AG04450 (cell line): ENCODE results near the gene PDLIM4. TPM values are rescaled to one million over a fixed set of nuclear protein-coding genes. Genes with fewer than 3 reads are reported as not detected.

ENCODE experiments used
- CTCF ChIA-PET: fragments of 300-600, 350-600 bp; formaldehyde crosslinking; extraction: SDS; loops from one replicate; lab custom pipeline; 2022; ENCODE audit warnings: antibody characterized with exemption, inconsistent platforms; lab: Charles Lee
- POLR2A ChIA-PET: fragments of 350-600 bp; formaldehyde crosslinking; extraction: SDS; loops from one replicate; lab custom pipeline; 2021; ENCODE audit warnings: antibody characterized with exemption, inconsistent platforms; lab: Yijun Ruan, JAX
- DNase-seq: peaks from one replicate; pipeline ENCODE4 v3.0.0-alpha.2; 2011; ENCODE audit warnings: low read depth, low spot score
- H3K27ac ChIP-seq: one replicate; pipeline ENCODE4 v1.5.1; 2012; ENCODE audit warnings: low read depth, low read length, control low read depth
- H3K27me3 ChIP-seq: one replicate; pipeline ENCODE4 v1.6.0; 2012; ENCODE audit warnings: low read length; ENCODE audit not compliant: control insufficient read depth, insufficient read depth
- H3K4me3 ChIP-seq: 2 replicates; pipeline ENCODE4 v1.5.1; 2011; ENCODE audit warnings: mild to moderate bottlenecking, low read depth, low read length, control low read depth
- H3K9me3 ChIP-seq: 2 replicates; pipeline ENCODE4 v1.5.1; 2012; ENCODE audit warnings: low read length; ENCODE audit not compliant: control insufficient read depth, insufficient read depth
- polyA plus RNA-seq: library from polyadenylated mRNA; depleted of rRNA; stranded (reverse); fragments of >200 nt; gene quantifications from 2 replicates; pipeline ENCODE4 v1.2.3, GENCODE V29; 2011
- TF ChIP-seq, protein P1 (sequence below): IDR thresholded peaks from 2 replicates; pipeline ENCODE4 v1.5.1; 2011; ENCODE audit warnings: low read depth, low read length, control low read depth, inconsistent platforms

Gene PDLIM4
- polyA plus RNA-seq, 1 experiment: 43.4 TPM

DNA sequence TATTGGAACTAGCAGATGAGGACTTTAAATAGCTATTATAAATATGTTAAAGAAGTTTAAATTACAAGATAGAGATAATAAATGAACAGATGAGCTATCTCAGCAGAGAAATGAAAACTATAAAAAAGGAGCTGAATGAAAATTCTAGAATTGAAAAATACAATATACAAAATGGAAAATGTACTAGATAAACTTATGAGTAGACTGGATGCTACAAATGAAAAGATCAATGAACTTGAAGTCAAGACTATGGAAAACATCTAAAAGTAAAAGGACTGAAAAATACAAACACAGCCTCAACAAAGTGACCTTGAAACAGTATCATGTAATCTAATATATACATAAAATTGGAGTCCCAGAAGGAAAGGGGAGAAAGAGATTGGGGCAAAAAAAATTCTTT, 10.7 kb upstream of the PDLIM4 start:
- ChIA-PET CTCF (interaction anchor here (7.6 kb wide), 1 partner anchor 8 kb away, joined by 112 read pairs; no protein-coding TSS in a partner anchor), POLR2A (no interaction called here)
- TF ChIP-seq, protein P1, sequence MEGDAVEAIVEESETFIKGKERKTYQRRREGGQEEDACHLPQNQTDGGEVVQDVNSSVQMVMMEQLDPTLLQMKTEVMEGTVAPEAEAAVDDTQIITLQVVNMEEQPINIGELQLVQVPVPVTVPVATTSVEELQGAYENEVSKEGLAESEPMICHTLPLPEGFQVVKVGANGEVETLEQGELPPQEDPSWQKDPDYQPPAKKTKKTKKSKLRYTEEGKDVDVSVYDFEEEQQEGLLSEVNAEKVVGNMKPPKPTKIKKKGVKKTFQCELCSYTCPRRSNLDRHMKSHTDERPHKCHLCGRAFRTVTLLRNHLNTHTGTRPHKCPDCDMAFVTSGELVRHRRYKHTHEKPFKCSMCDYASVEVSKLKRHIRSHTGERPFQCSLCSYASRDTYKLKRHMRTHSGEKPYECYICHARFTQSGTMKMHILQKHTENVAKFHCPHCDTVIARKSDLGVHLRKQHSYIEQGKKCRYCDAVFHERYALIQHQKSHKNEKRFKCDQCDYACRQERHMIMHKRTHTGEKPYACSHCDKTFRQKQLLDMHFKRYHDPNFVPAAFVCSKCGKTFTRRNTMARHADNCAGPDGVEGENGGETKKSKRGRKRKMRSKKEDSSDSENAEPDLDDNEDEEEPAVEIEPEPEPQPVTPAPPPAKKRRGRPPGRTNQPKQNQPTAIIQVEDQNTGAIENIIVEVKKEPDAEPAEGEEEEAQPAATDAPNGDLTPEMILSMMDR: no peak
- no peaks in the 10 kb centered on the region for H3K27me3 ChIP-seq
- H3K9me3 ChIP-seq: peaks cover 9% of the 10 kb centered on the region
- DNase-seq: no peak
- no peak overlapping the region for H3K4me3 ChIP-seq
- no peak overlapping the region for H3K27ac ChIP-seq

DNA sequence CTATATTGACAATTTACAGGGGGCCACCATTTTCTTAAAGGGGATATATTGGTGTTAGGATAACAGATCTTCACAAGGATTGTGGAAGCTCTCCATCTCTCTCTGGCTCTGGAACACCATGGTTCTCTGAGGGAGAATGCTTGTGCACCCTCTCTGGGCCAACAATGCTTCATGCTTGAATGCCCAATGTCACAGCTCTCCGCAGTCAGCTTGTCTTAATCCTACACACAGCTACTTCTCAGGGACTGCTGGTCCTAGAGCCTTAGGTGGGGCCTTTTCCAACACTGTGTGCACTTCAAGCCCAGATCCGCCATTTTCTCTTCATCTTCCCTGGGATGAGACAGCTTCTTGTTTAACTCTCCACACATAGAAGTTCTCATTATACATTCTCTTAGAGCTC, 6.9 kb upstream of the PDLIM4 start:
- Histone ChIP-seq H3K27me3 (no peaks in the 10 kb centered on the region), H3K4me3 (no peak overlapping the region), H3K9me3 (peaks cover 3% of the 10 kb centered on the region; the same call in 1 of the 2 replicates), H3K27ac (no peak overlapping the region)
- POLR2A ChIA-PET: no interaction called here
- CTCF ChIA-PET: interaction anchor here (2.1 to 7.6 kb wide), 2 partner anchors 12 to 70 kb away, joined by 6 to 112 read pairs; no protein-coding TSS in a partner anchor
- TF ChIP-seq, protein P1: no peak
- DNase-seq: no peak

DNA sequence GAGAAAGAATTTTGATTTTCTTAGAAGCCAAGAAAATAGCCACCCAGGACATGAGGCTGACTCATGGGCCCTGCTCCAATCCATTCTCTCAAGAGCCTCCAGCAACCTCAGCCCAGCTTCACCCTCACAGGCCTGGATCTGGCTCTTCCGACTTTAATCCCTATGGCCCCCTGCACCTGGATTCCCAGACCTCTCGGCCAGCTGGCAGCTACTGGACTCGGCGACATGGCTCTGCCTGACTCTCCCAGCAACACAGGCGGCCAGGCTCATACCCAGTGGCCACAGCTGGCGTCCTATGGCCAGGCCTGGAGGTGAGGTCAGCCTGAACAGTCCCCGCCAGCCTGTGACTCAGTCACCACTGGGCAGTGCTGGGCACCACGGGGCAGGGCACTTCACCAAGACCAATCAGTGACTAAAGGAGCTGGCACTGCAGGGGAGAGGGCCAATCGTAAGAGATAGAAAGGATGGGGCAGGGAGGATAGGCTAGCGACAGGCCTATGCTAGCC, 6.2 kb upstream of the PDLIM4 start:
- peaks cover 3% of the 10 kb centered on the region; the same call in 1 of the 2 replicates for H3K9me3 ChIP-seq
- no peak for DNase-seq
- CTCF ChIA-PET: interaction anchor here (7.6 kb wide), 1 partner anchor 12 kb away, joined by 112 read pairs; no protein-coding TSS in a partner anchor
- TF ChIP-seq, protein P1: no peak
- H3K27me3 ChIP-seq: no peaks in the 10 kb centered on the region
- POLR2A ChIA-PET: no interaction called here
- H3K4me3 ChIP-seq: no peak overlapping the region
- no peak overlapping the region for H3K27ac ChIP-seq

DNA sequence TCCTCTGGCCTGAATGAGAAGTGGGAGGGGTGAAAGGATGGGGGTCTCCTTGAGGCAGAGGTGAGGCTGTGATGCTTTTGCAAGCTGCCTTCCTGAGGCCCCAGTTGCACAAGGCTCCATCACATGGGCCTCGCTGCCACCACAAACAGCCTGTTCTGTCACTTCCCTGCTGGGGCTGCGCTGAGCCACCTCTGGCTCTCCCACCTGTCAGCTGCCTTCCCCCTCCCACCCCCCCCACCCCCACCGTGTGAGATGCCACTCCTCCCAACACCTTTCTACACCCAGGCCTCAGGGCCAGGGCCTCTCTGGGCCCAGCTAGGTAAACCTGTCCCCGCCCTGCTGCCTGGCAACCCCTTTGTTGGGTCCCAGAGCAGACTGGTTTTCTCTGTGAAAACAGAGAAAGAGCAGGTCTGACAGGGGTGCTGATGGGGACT, 4.5 kb upstream of the PDLIM4 start:
- DNase-seq: no peak
- H3K27me3 ChIP-seq: no peaks in the 10 kb centered on the region
- ChIA-PET CTCF (interaction anchor here (1.2 to 7.6 kb wide), 2 partner anchors 14 to 19 kb away, joined by 4 to 112 read pairs; no protein-coding TSS in a partner anchor), POLR2A (no interaction called here)
- TF ChIP-seq, protein P1: no peak
- peaks cover 3% of the 10 kb centered on the region; the same call in 1 of the 2 replicates for H3K9me3 ChIP-seq
- no peak overlapping the region for H3K4me3 ChIP-seq
- no peak overlapping the region for H3K27ac ChIP-seq

DNA sequence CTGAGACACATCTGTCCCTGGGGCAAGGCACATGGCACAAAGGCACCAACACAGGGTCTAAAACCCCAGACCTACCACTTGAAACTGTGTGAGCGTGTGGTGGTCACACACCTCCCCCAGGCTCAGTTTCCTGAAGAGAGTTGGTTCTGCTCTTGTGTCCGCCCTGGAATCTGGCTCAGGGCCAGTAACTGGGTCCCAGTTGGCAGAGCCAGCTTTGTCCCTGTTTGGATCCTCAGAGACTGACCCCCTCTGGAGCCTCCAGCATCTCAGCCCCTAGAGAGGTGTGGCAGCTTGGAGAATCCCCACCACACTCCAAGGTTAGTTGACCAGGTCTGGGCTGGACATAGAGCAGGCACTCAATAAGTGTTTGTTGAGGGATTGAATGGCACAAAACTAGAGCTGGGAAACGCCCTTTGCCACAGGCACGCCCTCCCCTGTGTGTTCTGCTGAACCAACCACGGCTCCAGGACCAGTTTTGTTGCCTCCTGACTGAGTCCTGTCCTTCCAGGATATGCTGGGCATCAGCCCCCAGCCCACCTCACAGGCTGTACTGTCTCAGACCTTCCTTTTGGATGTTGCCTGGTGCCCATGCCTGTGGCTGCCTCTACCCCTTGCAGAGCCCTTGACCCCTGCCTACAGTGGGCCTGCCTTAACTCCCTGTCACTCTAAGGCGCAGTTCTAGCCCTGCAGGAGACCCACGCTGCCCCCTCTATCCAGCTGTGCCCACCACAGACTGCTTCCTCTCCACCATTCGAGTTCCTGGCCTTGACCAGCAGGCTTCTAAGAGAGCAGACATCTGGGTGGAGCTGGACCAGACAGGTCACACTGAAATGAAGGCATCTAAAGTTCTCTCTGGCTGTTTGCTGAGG, 3.8 kb upstream of the PDLIM4 start:
- Histone ChIP-seq H3K27me3 (no peaks in the 10 kb centered on the region), H3K4me3 (no peak overlapping the region), H3K27ac (no peak overlapping the region), H3K9me3 (peaks cover 3% of the 10 kb centered on the region; the same call in 1 of the 2 replicates)
- TF ChIP-seq, protein P1: no peak
- no peak for DNase-seq
- POLR2A ChIA-PET: no interaction called here
- CTCF ChIA-PET: interaction anchor here (1.2 to 9.7 kb wide), 3 partner anchors 15 to 19 kb away, joined by 4 to 112 read pairs (median 55); no protein-coding TSS in a partner anchor
